ENCODE results near the gene ARMC3. TPM values are rescaled to one million over a fixed set of nuclear protein-coding genes. Genes with fewer than 3 reads are reported as not detected.

ARMC3 gene
- total RNA-seq, 6 donors from 2014 or later, result 0.57 to 56.6 (median 6.4) TPM

DNA sequence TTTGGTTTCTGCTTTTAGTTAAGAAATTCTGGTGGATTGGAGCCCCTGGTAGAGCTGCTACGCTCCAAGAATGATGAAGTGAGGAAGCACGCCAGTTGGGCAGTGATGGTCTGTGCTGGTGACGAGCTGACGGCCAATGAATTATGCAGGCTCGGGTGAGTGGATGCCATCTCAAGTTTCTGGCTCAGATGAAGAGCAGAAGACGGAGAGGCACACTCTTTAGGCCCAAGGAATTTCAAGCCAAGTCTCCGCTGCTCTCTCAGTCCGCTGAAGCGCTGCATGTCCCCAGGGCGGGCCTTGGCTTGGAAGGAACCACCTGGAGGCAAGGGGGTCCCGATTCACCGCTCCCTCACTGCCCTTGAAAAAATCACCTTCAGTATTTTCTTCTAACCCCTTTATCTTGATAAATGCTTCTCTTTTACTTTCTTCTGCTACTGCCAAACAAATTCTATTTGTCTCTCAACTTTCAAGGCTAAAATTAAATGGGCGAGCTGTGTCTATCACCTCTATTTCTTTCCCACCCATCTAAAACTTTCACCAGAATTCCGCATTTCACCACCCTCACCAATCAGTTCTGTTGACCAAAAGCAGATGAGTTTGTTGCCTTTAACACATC, 74.2 kb downstream of the ARMC3 start:
- no peak overlapping the region for H3K27ac ChIP-seq
- DNase-seq (peak in 1 of 2 donors; percentile 34), ATAC-seq (ENCODE audit: low FRiP score in 2 of 2) (no peak)
- WGBS, 2 donors, result 73 to 77% methylated on average over 14 of the region's 14 CpGs
- TF ChIP-seq CTCF (IDR thresholded peaks at IDR 0.05), result no peak
- no peak for TF ChIP-seq POLR2AphosphoS5 (IDR thresholded peaks at IDR 0.05)
- no peak for TF ChIP-seq EP300 (IDR thresholded peaks at IDR 0.05)
- TF ChIP-seq POLR2A (IDR thresholded peaks at IDR 0.05), result no peak
- no peaks in the 10 kb centered on the region for H3K27me3 ChIP-seq
- H3K9me3 ChIP-seq, result no peaks in the 10 kb centered on the region
- H3K4me1 ChIP-seq, result no peaks in the 10 kb centered on the region
- H3K4me3 ChIP-seq, result no peak overlapping the region
- H3K36me3 ChIP-seq, result no peaks in the 10 kb centered on the region

- H3K36me3 ChIP-seq, result no peaks in the 10 kb centered on the region
- no peak overlapping the region for H3K4me3 ChIP-seq
- no peak for ATAC-seq (ENCODE audit: low FRiP score in 2 of 2)
- WGBS, 2 donors, result 89% methylated on average over 12 of the region's 12 CpGs
- no peaks in the 10 kb centered on the region for H3K9me3 ChIP-seq
- no peak for TF ChIP-seq POLR2A (IDR thresholded peaks at IDR 0.05)
- no peak for TF ChIP-seq EP300 (IDR thresholded peaks at IDR 0.05)
- no peak for TF ChIP-seq POLR2AphosphoS5 (IDR thresholded peaks at IDR 0.05)
- no peak for TF ChIP-seq CTCF (IDR thresholded peaks at IDR 0.05)
- no peak for DNase-seq
- H3K4me1 ChIP-seq, result no peaks in the 10 kb centered on the region
- no peaks in the 10 kb centered on the region for H3K27me3 ChIP-seq
- H3K27ac ChIP-seq, result no peak overlapping the region
Measured at GRCh38 chr10:23005150-23005549, 77.3 kb downstream of the ARMC3 start.

DNA sequence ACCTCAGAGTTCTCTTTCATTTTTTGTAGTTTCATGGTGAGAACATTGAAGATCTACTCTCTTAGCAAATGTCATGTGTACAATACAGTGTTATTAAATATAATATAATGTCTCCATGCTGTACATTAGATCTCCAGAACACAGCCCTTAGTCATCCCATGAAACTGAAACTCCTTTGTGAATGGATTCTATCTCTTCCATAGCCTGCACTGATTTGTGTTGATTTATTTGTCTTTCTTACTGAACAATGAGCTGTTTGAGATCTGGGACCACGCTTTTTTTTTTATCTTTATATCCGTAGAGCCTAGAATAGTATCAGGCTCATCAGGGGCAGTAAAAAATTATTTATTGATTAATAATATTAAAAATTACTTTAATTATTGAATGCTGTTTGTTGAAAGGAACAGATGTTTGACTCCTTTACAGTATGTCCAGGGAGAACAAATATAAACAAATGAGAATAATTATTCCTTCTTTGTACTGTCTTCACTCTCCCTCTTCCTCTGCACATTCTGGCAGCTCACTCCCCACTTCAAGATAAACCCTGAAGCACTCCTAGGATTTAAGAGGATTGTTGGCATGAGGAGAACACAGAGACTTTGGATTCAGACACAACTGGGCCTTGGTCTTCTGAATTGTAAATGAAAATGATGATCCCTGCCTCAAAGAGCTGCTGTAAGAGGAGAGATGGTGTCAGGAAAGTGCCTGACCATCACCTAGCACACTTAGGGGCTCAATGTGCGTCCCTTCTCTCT, 85.9 kb downstream of the ARMC3 start:
- DNase-seq, result no peak
- Histone ChIP-seq H3K4me3 (no peak overlapping the region), H3K27ac (no peak overlapping the region), H3K4me1 (no peaks in the 10 kb centered on the region), H3K9me3 (no peaks in the 10 kb centered on the region), H3K27me3 (no peaks in the 10 kb centered on the region), H3K36me3 (no peaks in the 10 kb centered on the region)
- TF ChIP-seq CTCF (IDR thresholded peaks at IDR 0.05) (no peak), EP300 (IDR thresholded peaks at IDR 0.05) (no peak), POLR2A (IDR thresholded peaks at IDR 0.05) (no peak), POLR2AphosphoS5 (IDR thresholded peaks at IDR 0.05) (no peak)
- no peak for ATAC-seq (ENCODE audit: low FRiP score in 2 of 2)
- 75 to 77% methylated on average over 3 of the region's 3 CpGs for WGBS, 2 donors

DNA sequence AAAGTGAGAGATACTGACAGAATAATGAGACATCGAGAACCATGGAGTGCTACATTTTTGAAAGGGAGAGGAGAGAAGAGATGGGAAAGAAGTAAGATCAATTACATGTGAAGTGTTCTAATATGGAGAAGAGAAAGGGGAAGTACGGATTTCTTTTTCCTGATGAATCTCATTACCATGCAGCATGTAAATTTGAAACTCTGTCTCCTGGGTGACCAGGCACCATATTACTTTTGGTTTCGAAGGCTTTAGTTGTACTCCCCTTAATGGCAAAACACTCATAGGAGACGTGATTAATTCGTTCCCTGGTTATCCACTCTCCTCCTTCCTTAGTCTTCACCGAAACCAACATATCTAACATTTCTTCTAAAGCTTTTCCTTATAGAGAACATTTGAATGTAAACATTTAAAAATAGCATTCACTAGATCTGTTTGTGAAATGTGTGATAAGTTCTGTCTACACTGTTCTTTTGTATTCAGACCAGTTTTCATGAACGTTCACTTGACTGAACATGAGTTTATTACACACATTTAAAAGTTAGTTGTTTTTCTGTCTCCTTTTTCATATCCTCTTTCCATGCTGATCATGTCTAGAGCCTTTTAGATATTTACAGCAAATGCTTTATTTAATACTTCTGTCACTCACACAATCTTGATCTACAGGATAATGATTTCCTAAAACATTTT, 87.3 kb downstream of the ARMC3 start:
- H3K36me3 ChIP-seq, result no peaks in the 10 kb centered on the region

More for the DNA sequence above, 87.3 kb downstream of the ARMC3 start:
- no peak for DNase-seq
- ATAC-seq (ENCODE audit: low FRiP score in 2 of 2), result no peak
- Histone ChIP-seq H3K27ac (no peak overlapping the region), H3K4me1 (no peaks in the 10 kb centered on the region), H3K9me3 (no peaks in the 10 kb centered on the region), H3K4me3 (no peak overlapping the region), H3K27me3 (no peaks in the 10 kb centered on the region)
- WGBS, 2 donors, result 85 to 86% methylated on average over 7 of the region's 7 CpGs
- no peak for TF ChIP-seq POLR2A (IDR thresholded peaks at IDR 0.05)
- no peak for TF ChIP-seq CTCF (IDR thresholded peaks at IDR 0.05)
- no peak for TF ChIP-seq POLR2AphosphoS5 (IDR thresholded peaks at IDR 0.05)
- TF ChIP-seq EP300 (IDR thresholded peaks at IDR 0.05), result no peak
